ENCODE measurements around the gene C9orf50.
A peak's percentile ranks its signal among the peaks of the same experiment; 100 is the strongest.
"Not testable (repeated sequence)": the region's sequence is repeated elsewhere in the genome, so short reads cannot be mapped to it uniquely, and the experiment has no call there.

Gene C9orf50, protein sequence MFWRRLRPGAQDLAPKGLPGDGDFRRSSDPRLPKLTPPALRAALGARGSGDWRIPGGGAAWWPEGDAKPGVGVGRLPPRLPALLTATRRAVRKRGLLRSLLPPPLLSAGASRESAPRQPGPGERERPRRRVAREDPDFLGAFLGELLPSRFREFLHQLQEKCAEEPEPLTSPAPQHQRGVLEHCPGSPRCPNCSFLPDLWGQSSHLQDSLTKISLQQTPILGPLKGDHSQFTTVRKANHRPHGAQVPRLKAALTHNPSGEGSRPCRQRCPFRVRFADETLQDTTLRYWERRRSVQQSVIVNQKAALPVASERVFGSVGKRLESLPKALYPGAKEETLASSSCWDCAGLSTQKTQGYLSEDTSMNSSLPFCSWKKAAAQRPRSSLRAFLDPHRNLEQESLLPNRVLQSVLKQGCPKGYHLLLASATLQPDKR

DNA sequence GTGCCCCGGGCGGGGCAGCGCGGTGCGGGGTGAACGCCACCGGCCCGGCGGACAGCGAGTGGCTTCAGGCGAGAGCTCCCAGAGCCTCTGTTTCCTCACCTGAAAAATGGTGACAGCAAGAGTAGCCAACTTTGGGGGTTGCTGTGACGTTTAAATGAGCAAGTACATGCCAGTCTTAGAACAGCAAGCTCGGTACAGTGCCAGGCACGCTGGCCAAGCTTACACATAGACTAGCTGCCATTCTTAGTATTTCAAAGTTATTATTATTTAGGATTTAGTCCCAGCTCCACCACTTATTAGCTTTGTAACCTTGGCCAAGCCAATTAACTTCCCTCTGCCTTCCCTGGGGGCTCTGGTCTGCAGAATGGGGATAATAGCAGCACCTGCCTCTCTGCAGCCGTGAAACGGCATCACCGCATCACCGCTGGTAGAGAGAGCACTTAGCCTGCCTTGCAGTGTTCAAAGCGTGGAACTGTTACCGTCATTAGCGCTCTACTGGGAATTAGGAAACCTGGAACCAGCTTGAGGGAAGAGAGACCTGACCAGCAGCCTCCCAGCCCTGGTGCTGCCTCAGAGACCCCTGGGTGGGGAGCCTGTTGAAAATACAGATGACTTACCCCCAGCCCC is at the start of gene C9orf50:
C9orf50 (minus strand) TSS at position 433 of the 627 bp plus-strand sequence. CDS start 527 bp downstream, outside the sequence.
- H3K9ac ChIP-seq (ENCODE audit: low read depth, low read length): no peak within 1 kb of the TSS
- H3K4me3 ChIP-seq (ENCODE audit: low read depth, low read length): peak within 1 kb of the TSS; percentile 43
- no peaks in the 10 kb centered on the region for H3K36me3 ChIP-seq (ENCODE audit: control insufficient read depth, insufficient read depth, low read length)
- H3K4me1 ChIP-seq (ENCODE audit: control insufficient read depth, insufficient read depth, low read length): peaks cover 6% of the 10 kb centered on the region
- H3K27me3 ChIP-seq (ENCODE audit: control insufficient read depth, insufficient read depth, low read length): peaks cover 39% of the 10 kb centered on the region
- H3K9me3 ChIP-seq (ENCODE audit: control insufficient read depth, insufficient read depth, low read length): no peaks in the 10 kb centered on the region

DNA sequence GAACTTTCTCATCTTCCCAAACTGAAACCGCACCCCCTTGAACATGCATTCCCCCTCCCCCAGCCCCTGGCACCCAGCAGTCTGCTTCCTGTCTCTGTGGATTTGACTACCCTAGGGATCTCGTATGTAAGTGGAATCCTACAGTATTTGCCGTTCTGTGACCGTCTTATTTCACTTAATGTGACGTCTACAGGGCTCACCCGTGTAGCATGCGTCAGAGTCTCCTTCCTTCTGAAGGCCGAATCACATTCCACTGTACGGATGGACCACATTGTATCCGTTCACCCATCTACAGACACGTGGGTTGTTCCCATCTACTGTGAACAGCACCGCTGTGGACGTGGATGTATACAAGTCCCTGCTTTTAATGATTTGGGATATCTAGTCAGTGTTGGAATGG is 49.0 kb upstream of the C9orf50 start:
- Histone ChIP-seq H3K4me3 (ENCODE audit: low read depth, low read length) (no peak overlapping the region), H3K4me1 (ENCODE audit: control insufficient read depth, insufficient read depth, low read length) (peaks cover 4% of the 10 kb centered on the region), H3K9me3 (ENCODE audit: control insufficient read depth, insufficient read depth, low read length) (no peaks in the 10 kb centered on the region), H3K27me3 (ENCODE audit: control insufficient read depth, insufficient read depth, low read length) (peaks cover 2% of the 10 kb centered on the region), H3K9ac (ENCODE audit: low read depth, low read length) (no peak overlapping the region), H3K36me3 (ENCODE audit: control insufficient read depth, insufficient read depth, low read length) (peaks cover 3% of the 10 kb centered on the region)

DNA sequence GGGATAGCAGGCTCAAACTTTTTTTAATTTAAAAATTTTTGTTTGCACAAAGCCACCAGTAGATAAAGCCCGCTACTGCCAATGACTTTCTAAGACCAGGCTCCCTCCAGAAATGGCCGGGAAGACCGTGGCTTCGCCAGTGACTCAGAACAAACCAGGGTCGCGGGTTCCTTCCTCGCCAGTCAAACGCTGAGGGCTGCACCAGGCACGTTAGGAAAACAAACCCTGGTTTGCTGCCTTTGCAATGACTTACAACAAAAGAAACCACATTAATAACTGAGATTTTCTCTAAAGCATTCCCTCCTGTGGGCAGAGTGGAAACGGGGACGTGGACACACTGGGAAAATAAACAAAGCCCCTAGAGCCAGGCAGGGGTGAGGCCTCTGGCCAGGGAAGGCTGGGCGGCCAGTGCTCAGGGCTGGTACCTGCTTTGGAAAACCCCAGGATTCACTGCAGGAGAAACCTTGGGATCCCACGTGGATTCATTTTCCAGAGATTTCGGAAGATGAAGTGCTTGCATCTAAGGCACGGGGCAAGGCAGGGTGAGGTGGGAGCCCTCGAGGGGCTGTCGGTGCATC is 48.3 kb upstream of the C9orf50 start:
- Histone ChIP-seq H3K4me1 (ENCODE audit: control insufficient read depth, insufficient read depth, low read length) (peaks cover 4% of the 10 kb centered on the region), H3K9me3 (ENCODE audit: control insufficient read depth, insufficient read depth, low read length) (no peaks in the 10 kb centered on the region), H3K4me3 (ENCODE audit: low read depth, low read length) (no peak overlapping the region), H3K36me3 (ENCODE audit: control insufficient read depth, insufficient read depth, low read length) (peaks cover 3% of the 10 kb centered on the region), H3K27me3 (ENCODE audit: control insufficient read depth, insufficient read depth, low read length) (peaks cover 2% of the 10 kb centered on the region), H3K9ac (ENCODE audit: low read depth, low read length) (no peak overlapping the region)

DNA sequence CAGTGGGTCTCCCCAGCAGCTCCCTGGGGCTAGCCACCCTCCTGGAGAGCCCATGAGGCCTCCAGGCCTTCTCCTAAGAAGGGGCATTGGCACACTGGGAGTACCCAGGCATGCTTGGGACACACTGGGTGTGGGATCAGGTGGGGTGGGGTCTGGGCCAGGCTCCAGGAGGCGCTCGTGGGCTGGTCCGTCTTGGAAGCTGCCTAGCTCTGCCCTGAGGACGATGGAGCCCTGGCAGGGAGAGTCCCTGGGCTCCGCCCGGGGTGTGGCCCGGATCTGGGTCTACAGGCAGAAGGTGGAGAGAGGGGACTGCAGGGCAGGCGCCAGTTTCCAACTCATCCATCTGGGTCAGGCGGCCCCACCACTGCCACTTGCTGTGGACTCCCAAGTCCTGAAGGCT is 46.9 kb upstream of the C9orf50 start:
- Histone ChIP-seq H3K4me1 (ENCODE audit: control insufficient read depth, insufficient read depth, low read length) (peaks cover 4% of the 10 kb centered on the region), H3K4me3 (ENCODE audit: low read depth, low read length) (no peak overlapping the region), H3K9ac (ENCODE audit: low read depth, low read length) (no peak overlapping the region), H3K27me3 (ENCODE audit: control insufficient read depth, insufficient read depth, low read length) (peaks cover 2% of the 10 kb centered on the region), H3K36me3 (ENCODE audit: control insufficient read depth, insufficient read depth, low read length) (peaks cover 3% of the 10 kb centered on the region), H3K9me3 (ENCODE audit: control insufficient read depth, insufficient read depth, low read length) (no peaks in the 10 kb centered on the region)

DNA sequence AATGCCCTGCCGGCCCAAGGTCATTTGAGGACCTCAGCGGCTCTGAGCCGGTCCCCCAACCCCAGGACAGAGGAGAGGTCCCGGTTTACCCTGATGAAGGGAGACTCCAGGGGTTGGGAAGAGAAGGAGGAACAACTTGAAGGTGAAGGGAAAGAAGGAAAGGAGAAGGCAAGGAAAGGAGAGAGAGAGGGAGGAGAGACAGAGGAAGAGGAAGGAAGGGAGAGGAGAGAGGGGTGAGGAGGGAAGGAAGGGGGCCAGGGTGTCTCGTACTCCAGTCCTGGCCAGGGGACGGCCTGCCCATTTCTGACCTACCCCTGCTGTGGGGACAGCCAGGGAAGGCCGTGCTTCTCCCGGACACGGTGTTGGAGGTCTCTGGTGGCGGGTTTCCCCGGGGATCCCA is 46.5 kb upstream of the C9orf50 start:
- Histone ChIP-seq H3K9me3 (ENCODE audit: control insufficient read depth, insufficient read depth, low read length) (no peaks in the 10 kb centered on the region), H3K9ac (ENCODE audit: low read depth, low read length) (no peak overlapping the region), H3K4me3 (ENCODE audit: low read depth, low read length) (no peak overlapping the region), H3K36me3 (ENCODE audit: control insufficient read depth, insufficient read depth, low read length) (peaks cover 3% of the 10 kb centered on the region), H3K27me3 (ENCODE audit: control insufficient read depth, insufficient read depth, low read length) (peaks cover 2% of the 10 kb centered on the region), H3K4me1 (ENCODE audit: control insufficient read depth, insufficient read depth, low read length) (peaks cover 8% of the 10 kb centered on the region)

DNA sequence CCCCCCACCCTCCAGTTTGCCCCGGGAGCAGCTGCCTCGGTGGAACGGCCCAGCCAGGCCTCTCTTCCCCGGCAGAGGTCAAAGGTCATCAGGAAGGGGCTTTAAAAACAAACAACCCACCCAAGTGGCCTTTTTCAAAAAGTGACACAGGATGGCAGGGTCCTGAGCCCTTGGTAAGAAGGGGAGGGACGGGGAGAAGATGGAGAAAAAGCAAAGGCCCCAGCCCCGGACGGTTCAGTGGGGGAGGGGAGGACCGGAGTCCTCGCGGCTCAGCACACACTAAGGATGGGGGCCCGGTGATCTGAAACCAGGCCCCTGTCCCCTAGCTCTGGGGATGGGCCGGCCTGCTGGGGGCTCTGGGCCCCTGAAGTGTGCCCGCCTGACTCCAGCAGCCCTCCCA is 45.7 kb upstream of the C9orf50 start:
- Histone ChIP-seq H3K9ac (ENCODE audit: low read depth, low read length) (no peak overlapping the region), H3K36me3 (ENCODE audit: control insufficient read depth, insufficient read depth, low read length) (peaks cover 3% of the 10 kb centered on the region), H3K27me3 (ENCODE audit: control insufficient read depth, insufficient read depth, low read length) (peaks cover 2% of the 10 kb centered on the region), H3K9me3 (ENCODE audit: control insufficient read depth, insufficient read depth, low read length) (no peaks in the 10 kb centered on the region), H3K4me3 (ENCODE audit: low read depth, low read length) (peak overlapping the region; percentile 58), H3K4me1 (ENCODE audit: control insufficient read depth, insufficient read depth, low read length) (peaks cover 8% of the 10 kb centered on the region)

DNA sequence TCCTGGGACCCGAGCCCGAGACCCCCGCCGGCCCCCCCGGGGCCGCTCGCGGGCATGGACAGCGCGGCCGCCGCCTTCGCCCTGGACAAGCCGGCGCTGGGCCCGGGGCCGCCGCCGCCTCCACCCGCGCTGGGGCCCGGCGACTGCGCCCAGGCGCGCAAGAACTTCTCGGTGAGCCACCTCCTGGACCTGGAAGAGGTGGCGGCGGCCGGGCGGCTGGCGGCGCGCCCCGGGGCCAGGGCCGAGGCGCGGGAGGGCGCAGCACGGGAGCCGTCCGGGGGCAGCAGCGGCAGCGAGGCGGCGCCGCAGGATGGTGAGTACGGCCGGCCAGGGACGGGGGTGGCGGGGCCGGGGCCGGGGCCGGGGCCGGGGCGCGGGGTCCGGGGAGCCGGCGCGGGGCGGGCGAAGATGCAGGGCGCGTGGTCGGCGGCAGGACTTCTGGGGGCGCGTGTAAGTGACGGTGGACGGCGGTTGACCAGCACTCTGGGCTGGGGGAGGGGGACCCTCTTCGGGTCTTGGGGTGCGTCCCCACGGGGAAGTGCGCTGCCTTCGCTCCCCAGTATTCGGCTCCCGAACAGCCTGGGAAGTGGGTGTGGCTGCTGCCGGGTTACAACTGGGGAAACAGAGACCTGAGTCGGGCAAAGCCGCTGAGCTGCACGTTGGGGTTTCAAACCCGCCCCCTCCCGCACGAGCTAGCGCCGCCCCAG is 45.1 kb upstream of the C9orf50 start:
- Histone ChIP-seq H3K9me3 (ENCODE audit: control insufficient read depth, insufficient read depth, low read length) (no peaks in the 10 kb centered on the region), H3K9ac (ENCODE audit: low read depth, low read length) (no peak overlapping the region), H3K36me3 (ENCODE audit: control insufficient read depth, insufficient read depth, low read length) (peaks cover 1% of the 10 kb centered on the region), H3K4me1 (ENCODE audit: control insufficient read depth, insufficient read depth, low read length) (peaks cover 8% of the 10 kb centered on the region), H3K27me3 (ENCODE audit: control insufficient read depth, insufficient read depth, low read length) (peaks cover 2% of the 10 kb centered on the region), H3K4me3 (ENCODE audit: low read depth, low read length) (peak overlapping the region; percentile 58)

DNA sequence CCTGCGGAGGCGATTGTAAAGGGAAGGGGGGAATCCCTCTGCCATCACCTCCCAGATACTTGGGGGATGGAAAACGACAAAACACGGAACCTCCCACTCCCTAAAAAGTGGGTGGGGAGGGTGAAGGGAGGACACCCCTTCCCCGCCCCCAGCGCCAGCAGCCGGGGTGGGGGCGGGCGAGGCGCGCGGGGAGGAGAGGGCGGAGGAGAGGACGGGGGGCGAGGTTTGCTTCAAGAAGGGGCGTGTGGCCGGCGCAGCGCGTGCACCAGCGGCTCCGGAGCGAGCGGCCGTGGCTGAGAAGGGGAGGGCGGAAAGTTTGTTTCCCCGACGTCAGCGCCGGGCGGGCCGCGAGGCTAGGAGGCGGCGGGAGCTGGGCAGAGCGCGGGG is 44.5 kb upstream of the C9orf50 start, which contains the start of gene PRRX2:
PRRX2 (plus strand) TSS at position 259 of the 387 bp plus-strand sequence. CDS start 221 bp downstream, outside the sequence.
- H3K9me3 ChIP-seq (ENCODE audit: control insufficient read depth, insufficient read depth, low read length): no peaks in the 10 kb centered on the region
- peaks cover 8% of the 10 kb centered on the region for H3K4me1 ChIP-seq (ENCODE audit: control insufficient read depth, insufficient read depth, low read length)
- peak within 1 kb of the TSS; percentile 58 for H3K4me3 ChIP-seq (ENCODE audit: low read depth, low read length)
- no peaks in the 10 kb centered on the region for H3K36me3 ChIP-seq (ENCODE audit: control insufficient read depth, insufficient read depth, low read length)
- no peak within 1 kb of the TSS for H3K9ac ChIP-seq (ENCODE audit: low read depth, low read length)
- H3K27me3 ChIP-seq (ENCODE audit: control insufficient read depth, insufficient read depth, low read length): peaks cover 2% of the 10 kb centered on the region

DNA sequence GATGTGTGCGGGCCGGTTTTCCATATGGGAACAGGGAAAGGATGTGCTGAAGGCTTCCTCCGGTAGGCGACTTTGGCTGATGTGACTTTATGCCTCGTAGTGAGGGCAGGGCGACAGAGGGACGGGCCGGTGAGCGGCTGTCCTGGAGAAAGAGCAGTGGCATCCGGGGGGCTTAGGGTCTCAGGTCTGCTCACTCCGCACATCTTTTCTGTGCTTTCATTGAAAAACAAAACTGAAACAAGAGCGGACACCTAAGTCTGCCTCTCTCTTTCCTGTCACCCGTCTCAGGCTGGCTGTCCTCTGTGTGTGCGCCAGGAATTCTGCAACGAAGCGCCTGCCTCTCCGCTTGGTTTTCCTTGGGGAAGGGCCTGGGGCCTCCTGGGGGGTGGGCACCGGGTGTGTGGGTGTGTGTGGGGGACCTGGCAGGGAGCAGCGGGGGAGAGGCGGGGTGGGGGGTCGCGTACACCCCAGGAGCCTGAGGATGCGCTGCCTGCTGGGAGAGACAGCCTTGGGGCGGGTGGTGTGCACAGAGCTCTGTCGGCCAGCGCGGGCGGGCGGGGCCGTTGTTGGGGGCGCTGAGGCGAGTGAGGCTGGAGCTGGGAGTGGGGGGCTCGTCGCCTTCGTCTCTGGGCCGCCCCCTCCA is 44.0 kb upstream of the C9orf50 start:
- no peak overlapping the region for H3K9ac ChIP-seq (ENCODE audit: low read depth, low read length)
- H3K36me3 ChIP-seq (ENCODE audit: control insufficient read depth, insufficient read depth, low read length): no peaks in the 10 kb centered on the region
- H3K4me3 ChIP-seq (ENCODE audit: low read depth, low read length): peak overlapping the region; percentile 45
- H3K9me3 ChIP-seq (ENCODE audit: control insufficient read depth, insufficient read depth, low read length): no peaks in the 10 kb centered on the region
- H3K27me3 ChIP-seq (ENCODE audit: control insufficient read depth, insufficient read depth, low read length): peaks cover 2% of the 10 kb centered on the region
- H3K4me1 ChIP-seq (ENCODE audit: control insufficient read depth, insufficient read depth, low read length): peaks cover 8% of the 10 kb centered on the region

DNA sequence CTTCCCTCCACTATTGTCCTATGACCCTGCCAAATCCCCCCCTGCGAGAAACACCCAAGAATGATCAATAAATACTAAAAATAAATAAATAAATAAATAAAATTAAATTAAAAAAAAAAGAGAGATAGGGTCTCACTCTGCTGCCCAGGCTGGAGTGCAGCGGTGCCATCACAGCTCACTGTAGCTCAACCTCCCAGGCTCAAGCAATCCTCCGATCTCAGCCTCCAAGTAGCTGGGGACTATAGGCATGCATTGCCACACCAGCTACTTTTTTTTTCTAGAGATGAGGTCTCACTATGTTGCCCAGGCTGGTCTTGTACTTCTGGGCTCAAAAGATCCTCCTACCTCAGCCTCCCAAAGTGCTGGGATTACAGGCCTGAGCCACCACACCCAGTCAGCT is 41.3 kb upstream of the C9orf50 start:
- H3K36me3 ChIP-seq (ENCODE audit: control insufficient read depth, insufficient read depth, low read length); H3K9me3 ChIP-seq (ENCODE audit: control insufficient read depth, insufficient read depth, low read length); H3K4me1 ChIP-seq (ENCODE audit: control insufficient read depth, insufficient read depth, low read length); H3K9ac ChIP-seq (ENCODE audit: low read depth, low read length); H3K27me3 ChIP-seq (ENCODE audit: control insufficient read depth, insufficient read depth, low read length); H3K4me3 ChIP-seq (ENCODE audit: low read depth, low read length): not testable (repeated sequence)

DNA sequence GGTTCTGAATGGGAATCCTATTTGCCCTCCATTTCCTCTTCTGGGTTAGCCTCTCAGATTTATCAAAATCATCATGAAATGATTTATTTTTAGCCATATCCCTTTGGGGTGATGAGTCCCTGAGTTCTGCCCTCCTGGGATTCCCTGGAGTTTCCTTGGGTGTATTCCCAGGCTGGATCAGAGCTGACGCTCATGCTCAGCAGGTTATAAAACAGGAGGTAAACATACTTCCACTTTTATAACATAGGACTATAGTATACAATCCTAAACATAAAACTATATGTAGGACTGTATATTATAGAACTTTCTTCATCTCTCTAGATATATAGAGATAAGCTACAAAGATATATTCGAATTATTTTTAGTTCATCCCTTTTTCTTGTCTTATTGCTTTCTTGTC is 40.1 kb upstream of the C9orf50 start:
- H3K36me3 ChIP-seq (ENCODE audit: control insufficient read depth, insufficient read depth, low read length): no peaks in the 10 kb centered on the region
- no peaks in the 10 kb centered on the region for H3K9me3 ChIP-seq (ENCODE audit: control insufficient read depth, insufficient read depth, low read length)
- H3K4me3 ChIP-seq (ENCODE audit: low read depth, low read length): no peak overlapping the region
- H3K27me3 ChIP-seq (ENCODE audit: control insufficient read depth, insufficient read depth, low read length): peaks cover 2% of the 10 kb centered on the region
- H3K4me1 ChIP-seq (ENCODE audit: control insufficient read depth, insufficient read depth, low read length): peaks cover 3% of the 10 kb centered on the region
- no peak overlapping the region for H3K9ac ChIP-seq (ENCODE audit: low read depth, low read length)

Measured in iPS-15b (cell line).